RPMI8226 (cell line): ENCODE measurements around the gene LRCH1.

ENCODE experiments used
- DNase-seq: peaks from one replicate; pipeline ENCODE4 v3.0.0-alpha.2; 2015

LRCH1 gene

GRCh38 chr13:46535825-46536224 lies 17.1 kb upstream of the LRCH1 start:
- DNase-seq: no peak

GRCh38 chr13:46536341-46536740 lies 16.6 kb upstream of the LRCH1 start:
- DNase-seq: no peak

GRCh38 chr13:46539231-46539630 lies 13.7 kb upstream of the LRCH1 start:
- no peak for DNase-seq

- no peak for DNase-seq
These were observed 11.8 kb upstream of the LRCH1 start for GRCh38 chr13:46541210-46541609.

- DNase-seq: no peak
These were observed 10.1 kb upstream of the LRCH1 start for GRCh38 chr13:46542833-46543232.

- DNase-seq: no peak
These were observed 9.7 kb upstream of the LRCH1 start for GRCh38 chr13:46543287-46543686.

- no peak for DNase-seq
These were observed 8.8 kb upstream of the LRCH1 start for GRCh38 chr13:46544208-46544607.

GRCh38 chr13:46544811-46545210 lies 8.2 kb upstream of the LRCH1 start:
- no peak for DNase-seq

GRCh38 chr13:46546084-46546768 lies 6.7 kb upstream of the LRCH1 start:
- DNase-seq: no peak

- no peak for DNase-seq
These were observed 2.1 kb upstream of the LRCH1 start for GRCh38 chr13:46550822-46551221.

- DNase-seq: peak; percentile 63
These were observed 1.3 kb upstream of the LRCH1 start for GRCh38 chr13:46551410-46552302.

- no peak for DNase-seq
These were observed 677 bp upstream of the LRCH1 start for GRCh38 chr13:46552303-46552682.

GRCh38 chr13:46553521-46553885 lies 533 bp downstream of the LRCH1 start:
- DNase-seq: no peak

- DNase-seq: peak; percentile 64
These were observed 1.2 kb downstream of the LRCH1 start for GRCh38 chr13:46553886-46554858.

- no peak for DNase-seq
These were observed 2.0 kb downstream of the LRCH1 start for GRCh38 chr13:46554951-46555350.

GRCh38 chr13:46555722-46556417 lies 2.9 kb downstream of the LRCH1 start:
- DNase-seq: no peak

- no peak for DNase-seq
These were observed 3.4 kb downstream of the LRCH1 start for GRCh38 chr13:46556418-46556779.

- DNase-seq: no peak
These were observed 6.4 kb downstream of the LRCH1 start for GRCh38 chr13:46559272-46559805.

- DNase-seq: no peak
These were observed 7.8 kb downstream of the LRCH1 start for GRCh38 chr13:46560778-46561177.

GRCh38 chr13:46561286-46561685 lies 8.3 kb downstream of the LRCH1 start:
- DNase-seq: no peak

GRCh38 chr13:46561691-46562090 lies 8.7 kb downstream of the LRCH1 start:
- no peak for DNase-seq

GRCh38 chr13:46562152-46562551 lies 9.2 kb downstream of the LRCH1 start:
- no peak for DNase-seq
